Natural killer cell (primary cell): ENCODE measurements around the gene PREB. TPM values are rescaled to one million over a fixed set of nuclear protein-coding genes. Genes with fewer than 3 reads are reported as not detected.

Experiments
- ATAC-seq, 3 donors: fragments of 150-1000 bp in 2 of 3; fragments of 200-7000 bp in 1 of 3; cut with Tn5 transposase; 1 replicate in 1 of 3; 2 replicates in 2 of 3; pipeline ENCODE4 v1.10.0; 2021; ENCODE audit warnings: mild to moderate bottlenecking in 2 of 3, moderate library complexity in 2 of 3
- DNase-seq, 2 donors: peaks; one replicate each; pipeline versions ENCODE4 v3.0.0 to v3.0.0-alpha.2; 2013 to 2021; ENCODE audit warnings: mixed read lengths in 1 of 2
- H3K27ac ChIP-seq: one replicate; pipeline ENCODE4 v1.5.1; 2013; ENCODE audit warnings: mild to moderate bottlenecking, low read length
- H3K27me3 ChIP-seq: one replicate; pipeline ENCODE4 v1.6.1; 2013; ENCODE audit warnings: low read length; ENCODE audit not compliant: control insufficient read depth, insufficient read depth
- H3K36me3 ChIP-seq: one replicate; pipeline ENCODE4 v1.6.1; 2013; ENCODE audit warnings: low read length; ENCODE audit not compliant: control insufficient read depth, insufficient read depth
- H3K4me1 ChIP-seq: one replicate; pipeline ENCODE4 v1.6.1; 2013; ENCODE audit warnings: low read length; ENCODE audit not compliant: control insufficient read depth, insufficient read depth
- H3K4me3 ChIP-seq: one replicate; pipeline ENCODE4 v1.5.1; 2013; ENCODE audit warnings: low read length
- H3K9me3 ChIP-seq: one replicate; pipeline ENCODE4 v1.6.1; 2013; ENCODE audit warnings: low read length; ENCODE audit not compliant: control insufficient read depth, insufficient read depth
- H3K27ac Mint-ChIP-seq, 2 donors: one replicate each; pipeline ENCODE4 v1.8.0; 2022; ENCODE audit warnings: mild to moderate bottlenecking in 2 of 2, mixed read lengths in 2 of 2, moderate library complexity in 1 of 2
- H3K27me3 Mint-ChIP-seq, 2 donors: one replicate each; pipeline ENCODE4 v1.8.0; 2022; ENCODE audit warnings: low read depth in 2 of 2, mixed read lengths in 2 of 2
- H3K36me3 Mint-ChIP-seq: one replicate; pipeline ENCODE4 v1.8.0; 2022; ENCODE audit warnings: mixed read lengths
- H3K4me1 Mint-ChIP-seq, 2 donors: one replicate each; pipeline ENCODE4 v1.8.0; 2022; ENCODE audit warnings: mixed read lengths in 2 of 2
- H3K4me3 Mint-ChIP-seq: one replicate; pipeline ENCODE4 v1.8.0; 2022; ENCODE audit warnings: mild to moderate bottlenecking, moderate library complexity, mixed read lengths
- H3K9me3 Mint-ChIP-seq, 2 donors: one replicate each; pipeline ENCODE4 v1.8.0; 2022; ENCODE audit warnings: mixed read lengths in 2 of 2
- CTCF ChIP-seq: fragments of 200-600 bp; IDR thresholded peaks from one replicate; pipeline ENCODE4 v1.8.0; 2022; ENCODE audit warnings: antibody characterized with exemption
- WGBS: methylation state at CpG from one replicate; pipeline ENCODE4 v1.1.7; 2013; ENCODE audit warnings: missing lambda C conversion rate; ENCODE audit not compliant: insufficient coverage; 5-methylcytosine and 5-hydroxymethylcytosine counted together
- intact Hi-C: fragments of 100-400 bp; cut with micrococcal nuclease; formaldehyde crosslinking; loops from one replicate; pipeline ENCODE4 v1.14.2; 2022
- total RNA-seq, 4 donors: library from RNA; stranded (reverse); fragments of 120-200 nt in 1 of 4; gene quantifications; one replicate each; pipeline versions ENCODE4 v1.2.3 to v1.2.4, GENCODE V29; 2013 to 2022

Gene PREB
- total RNA-seq, 3 donors from 2014 or later (not counting 1 experiment from before 2014, with no cell fraction given): 24.6 to 41.5 (median 31.2) TPM

- intact Hi-C loops: loop anchor here (10.0 kb wide), 1 partner anchor 53 kb away; the partner anchor contains the start of gene KHK
- H3K27me3 Mint-ChIP-seq: peaks cover 5% of the 10 kb centered on the region in 2 donors
- ATAC-seq (no peak), DNase-seq (no peak)
- 84% methylated on average over 7 of the region's 7 CpGs for WGBS
- Histone ChIP-seq H3K4me3 (no peak overlapping the region), H3K9me3 (no peaks in the 10 kb centered on the region), H3K27ac (no peak overlapping the region), H3K36me3 (no peaks in the 10 kb centered on the region), H3K27me3 (peaks cover 2% of the 10 kb centered on the region), H3K4me1 (peaks cover 16% of the 10 kb centered on the region)
- H3K4me1 Mint-ChIP-seq: peaks cover 12 to 16% of the 10 kb centered on the region in 2 donors
- no peak overlapping the region for H3K4me3 Mint-ChIP-seq
- TF ChIP-seq CTCF: no peak
- H3K9me3 Mint-ChIP-seq: no peaks in the 10 kb centered on the region
- peak overlapping the region in 1 of 2 donors; percentile 8 for H3K27ac Mint-ChIP-seq
- H3K36me3 Mint-ChIP-seq: no peaks in the 10 kb centered on the region
Measured at GRCh38 chr2:27138111-27138510, 3.7 kb upstream of the PREB start.

GRCh38 chr2:27137322-27137935, 3.0 kb upstream of the PREB start:
- peaks cover 23% of the 10 kb centered on the region for H3K4me1 ChIP-seq
- Mint-ChIP-seq H3K4me3 (no peak overlapping the region), H3K9me3 (no peaks in the 10 kb centered on the region), H3K27me3 (peaks cover 0 to 2% of the 10 kb centered on the region in 2 donors), H3K4me1 (peaks cover 18 to 22% of the 10 kb centered on the region in 2 donors), H3K27ac (no peak overlapping the region), H3K36me3 (no peaks in the 10 kb centered on the region)
- H3K4me3 ChIP-seq: no peak overlapping the region
- no peak for ATAC-seq
- DNase-seq: no peak
- intact Hi-C loops: loop anchor here (10.0 kb wide), 1 partner anchor 53 kb away; the partner anchor contains the start of gene KHK
- H3K9me3 ChIP-seq: no peaks in the 10 kb centered on the region
- H3K27me3 ChIP-seq: no peaks in the 10 kb centered on the region
- no peak overlapping the region for H3K27ac ChIP-seq
- no peak for TF ChIP-seq CTCF
- WGBS: 94% methylated on average over 21 of the region's 21 CpGs
- H3K36me3 ChIP-seq: peaks cover 4% of the 10 kb centered on the region

GRCh38 chr2:27136751-27137150, 2.3 kb upstream of the PREB start:
- no peaks in the 10 kb centered on the region for H3K27me3 Mint-ChIP-seq
- Histone ChIP-seq H3K4me1 (peaks cover 24% of the 10 kb centered on the region), H3K9me3 (no peaks in the 10 kb centered on the region), H3K27ac (no peak overlapping the region), H3K4me3 (no peak overlapping the region), H3K36me3 (peaks cover 9% of the 10 kb centered on the region), H3K27me3 (no peaks in the 10 kb centered on the region)
- no peak overlapping the region for H3K4me3 Mint-ChIP-seq
- no peak for DNase-seq
- H3K27ac Mint-ChIP-seq: no peak overlapping the region
- 96% methylated on average over 7 of the region's 7 CpGs for WGBS
- no peaks in the 10 kb centered on the region for H3K9me3 Mint-ChIP-seq
- TF ChIP-seq CTCF: no peak
- H3K4me1 Mint-ChIP-seq: peaks cover 18 to 22% of the 10 kb centered on the region in 2 donors
- no peak for ATAC-seq
- intact Hi-C loops: loop anchor here (10.0 kb wide), 1 partner anchor 52 kb away; the partner anchor contains the start of gene KHK
- no peaks in the 10 kb centered on the region for H3K36me3 Mint-ChIP-seq
